Uterus (tissue), 2 donors: ENCODE data around the gene PAMR1.

Experiments
- POLR2A ChIP-seq, 2 donors: fragments of 450-650 bp; IDR thresholded peaks; one replicate each; pipeline ENCODE4 v1.6.1; 2016; ENCODE audit warnings: antibody characterized with exemption in 2 of 2, mild to moderate bottlenecking in 1 of 2, moderate library complexity in 1 of 2
- TF ChIP-seq, protein P1 (sequence below), 4 experiments: fragments of 200-600 bp in 2 of 4; fragments of 450-650 bp in 2 of 4; sonication (generic) in 2 of 4; IDR thresholded peaks; one replicate each; pipeline ENCODE4 v1.5.1; 2016 to 2019; ENCODE audit warnings: antibody characterized with exemption in 4 of 4, mild to moderate bottlenecking in 2 of 4, moderate library complexity in 1 of 4

DNA sequence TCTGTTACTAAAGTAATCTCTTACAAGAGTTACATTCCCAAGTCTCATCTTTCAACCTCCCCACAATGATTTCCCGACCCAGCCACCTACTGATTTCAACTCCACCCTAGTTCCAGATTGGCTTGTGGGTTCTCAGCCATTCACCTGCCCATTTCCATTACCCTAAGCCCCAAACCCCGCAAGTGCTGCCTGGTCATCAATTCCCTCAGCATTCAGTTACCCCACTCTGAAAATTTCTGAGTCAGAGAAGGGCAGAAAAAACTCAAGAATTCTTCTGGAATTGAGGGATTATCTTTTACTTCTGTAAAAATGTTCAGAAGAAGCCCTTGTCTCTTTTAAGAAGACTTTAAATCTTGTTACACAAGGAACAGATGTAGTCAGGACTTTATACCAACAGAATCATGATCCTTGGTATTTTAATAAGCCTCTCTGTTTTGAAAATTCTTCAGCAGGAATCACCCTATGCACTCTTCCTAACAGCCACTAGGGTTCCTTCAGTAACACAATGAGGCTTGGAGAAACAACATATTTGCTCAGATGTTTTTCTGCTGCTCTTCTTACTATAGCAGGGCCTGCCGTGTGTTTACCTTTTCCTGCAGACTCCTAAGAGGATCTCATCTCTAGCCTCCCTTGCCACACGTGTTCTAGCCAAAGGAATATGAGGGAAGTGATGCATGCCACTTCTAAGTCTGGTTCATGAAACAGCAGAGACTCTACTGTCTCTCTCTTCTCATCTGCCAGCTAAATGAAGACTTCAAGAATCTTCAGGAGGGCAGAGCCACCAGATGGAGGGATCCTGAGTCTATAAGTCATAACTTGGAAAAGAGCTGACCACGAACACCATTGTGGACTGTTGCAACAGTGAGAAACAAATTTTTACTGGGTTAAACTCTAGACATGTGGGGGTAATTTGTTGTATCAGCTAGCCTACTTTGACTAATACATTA lies 29.3 kb upstream of the PAMR1 start:
- TF ChIP-seq, protein P1, sequence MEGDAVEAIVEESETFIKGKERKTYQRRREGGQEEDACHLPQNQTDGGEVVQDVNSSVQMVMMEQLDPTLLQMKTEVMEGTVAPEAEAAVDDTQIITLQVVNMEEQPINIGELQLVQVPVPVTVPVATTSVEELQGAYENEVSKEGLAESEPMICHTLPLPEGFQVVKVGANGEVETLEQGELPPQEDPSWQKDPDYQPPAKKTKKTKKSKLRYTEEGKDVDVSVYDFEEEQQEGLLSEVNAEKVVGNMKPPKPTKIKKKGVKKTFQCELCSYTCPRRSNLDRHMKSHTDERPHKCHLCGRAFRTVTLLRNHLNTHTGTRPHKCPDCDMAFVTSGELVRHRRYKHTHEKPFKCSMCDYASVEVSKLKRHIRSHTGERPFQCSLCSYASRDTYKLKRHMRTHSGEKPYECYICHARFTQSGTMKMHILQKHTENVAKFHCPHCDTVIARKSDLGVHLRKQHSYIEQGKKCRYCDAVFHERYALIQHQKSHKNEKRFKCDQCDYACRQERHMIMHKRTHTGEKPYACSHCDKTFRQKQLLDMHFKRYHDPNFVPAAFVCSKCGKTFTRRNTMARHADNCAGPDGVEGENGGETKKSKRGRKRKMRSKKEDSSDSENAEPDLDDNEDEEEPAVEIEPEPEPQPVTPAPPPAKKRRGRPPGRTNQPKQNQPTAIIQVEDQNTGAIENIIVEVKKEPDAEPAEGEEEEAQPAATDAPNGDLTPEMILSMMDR (IDR thresholded peaks at IDR 0.05), result peak in 1 of 4 experiments; percentile 18
- TF ChIP-seq POLR2A (IDR thresholded peaks at IDR 0.05), result no peak
